Transverse colon (tissue), 4 donors: ENCODE measurements around the gene LRRC23.
"Not testable (repeated sequence)": the region's sequence is repeated elsewhere in the genome, so short reads cannot be mapped to it uniquely, and the experiment has no call there.

Experiments
- POLR2AphosphoS5 ChIP-seq, 3 donors: sonication (generic); formaldehyde crosslinking; IDR thresholded peaks; one replicate each; pipeline ENCODE4 v1.6.1; 2016; ENCODE audit warnings: antibody characterized with exemption in 3 of 3
- TF ChIP-seq, protein P1 (sequence below), 5 experiments: fragments of 200-600 bp in 3 of 5; fragments of 450-650 bp in 2 of 5; sonication (generic) in 3 of 5; IDR thresholded peaks; 1 replicate in 2 of 5; 2 replicates in 3 of 5; pipeline ENCODE4 v1.5.1; 2016 to 2017; ENCODE audit warnings: antibody characterized with exemption in 5 of 5, inconsistent platforms in 3 of 5, mild to moderate bottlenecking in 2 of 5, moderate library complexity in 1 of 5

DNA sequence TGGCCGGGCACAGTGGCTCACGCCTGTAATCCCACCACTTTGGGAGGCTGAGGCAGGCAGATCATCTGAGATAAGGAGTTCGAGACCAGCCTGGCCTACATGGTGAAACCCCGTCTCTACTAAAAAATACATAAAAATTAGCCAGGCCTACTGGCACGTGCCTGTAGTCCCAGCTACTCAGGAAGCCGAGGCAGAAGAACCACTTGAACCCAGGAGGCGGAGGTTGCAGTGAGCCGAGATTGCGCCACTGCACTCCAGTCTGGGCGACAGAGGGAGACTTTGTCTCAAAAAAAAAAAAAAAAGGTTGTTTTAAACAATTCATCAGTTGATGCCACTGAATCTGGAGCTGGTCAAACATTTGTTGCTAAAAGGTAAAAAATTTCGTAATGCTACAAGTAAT lies 24.8 kb upstream of the LRRC23 start:
- TF ChIP-seq POLR2AphosphoS5 (IDR thresholded peaks at IDR 0.05) = not testable (repeated sequence)
- TF ChIP-seq, protein P1, sequence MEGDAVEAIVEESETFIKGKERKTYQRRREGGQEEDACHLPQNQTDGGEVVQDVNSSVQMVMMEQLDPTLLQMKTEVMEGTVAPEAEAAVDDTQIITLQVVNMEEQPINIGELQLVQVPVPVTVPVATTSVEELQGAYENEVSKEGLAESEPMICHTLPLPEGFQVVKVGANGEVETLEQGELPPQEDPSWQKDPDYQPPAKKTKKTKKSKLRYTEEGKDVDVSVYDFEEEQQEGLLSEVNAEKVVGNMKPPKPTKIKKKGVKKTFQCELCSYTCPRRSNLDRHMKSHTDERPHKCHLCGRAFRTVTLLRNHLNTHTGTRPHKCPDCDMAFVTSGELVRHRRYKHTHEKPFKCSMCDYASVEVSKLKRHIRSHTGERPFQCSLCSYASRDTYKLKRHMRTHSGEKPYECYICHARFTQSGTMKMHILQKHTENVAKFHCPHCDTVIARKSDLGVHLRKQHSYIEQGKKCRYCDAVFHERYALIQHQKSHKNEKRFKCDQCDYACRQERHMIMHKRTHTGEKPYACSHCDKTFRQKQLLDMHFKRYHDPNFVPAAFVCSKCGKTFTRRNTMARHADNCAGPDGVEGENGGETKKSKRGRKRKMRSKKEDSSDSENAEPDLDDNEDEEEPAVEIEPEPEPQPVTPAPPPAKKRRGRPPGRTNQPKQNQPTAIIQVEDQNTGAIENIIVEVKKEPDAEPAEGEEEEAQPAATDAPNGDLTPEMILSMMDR (IDR thresholded peaks at IDR 0.05) = not testable (repeated sequence)
